Measurements from ENCODE around the gene ANKRD62.

The ANKRD62 gene

GRCh38 chr18:12064086-12064763 is 29.4 kb upstream of the ANKRD62 start:
- Histone ChIP-seq H3K27ac (ENCODE audit: extremely low read depth, low read depth, low read length) (no peak overlapping the region), H3K4me1 (ENCODE audit: control insufficient read depth, insufficient read depth, low read length) (no peaks in the 10 kb centered on the region), H3K9me3 (ENCODE audit: control insufficient read depth, insufficient read depth, low read depth, low read length) (no peaks in the 10 kb centered on the region), H3K4me3 (ENCODE audit: low read depth, low read length) (no peak overlapping the region), H3K36me3 (ENCODE audit: control insufficient read depth in 2 of 2, insufficient read depth in 1 of 2, low read length in 2 of 2) (no peaks in the 10 kb centered on the region)
- CTCF ChIA-PET: interaction anchor here (0.6 kb wide), 1 partner anchor 115 kb away, joined by 3 read pairs; no protein-coding TSS in a partner anchor
- POLR2A ChIA-PET: no interaction called here
- TF ChIP-seq CTCF (tag by site-specific recombination; IDR thresholded peaks at IDR 0.05) (no peak), SCRT2 (tag by site-specific recombination; IDR thresholded peaks at IDR 0.05) (no peak), ZNF776 (tag by site-specific recombination; IDR thresholded peaks at IDR 0.05; ENCODE audit: borderline replicate concordance) (0 out of 2 replicates have a peak, but pooled peaks have one; percentile 22), ZNF18 (tag by site-specific recombination; IDR thresholded peaks at IDR 0.05) (peak; percentile 32; the same call in 1 of the 2 replicates), ZSCAN4 (tag by site-specific recombination; IDR thresholded peaks at IDR 0.05) (peak; percentile 97), ZXDB (tag by site-specific recombination; IDR thresholded peaks at IDR 0.05) (no peak), PRDM2 (tag by site-specific recombination; IDR thresholded peaks at IDR 0.05; ENCODE audit: borderline replicate concordance) (no peak), ZNF645 (tag by site-specific recombination; IDR thresholded peaks at IDR 0.05) (no peak), ZNF423 (tag by site-specific recombination; IDR thresholded peaks at IDR 0.05) (no peak), ZNF626 (tag by site-specific recombination; IDR thresholded peaks at IDR 0.05) (no peak), ZBTB10 (tag by site-specific recombination; IDR thresholded peaks at IDR 0.05) (no peak), ZNF350 (tag by site-specific recombination; IDR thresholded peaks at IDR 0.05) (no peak), ZNF777 (tag by site-specific recombination; IDR thresholded peaks at IDR 0.05; ENCODE audit: borderline replicate concordance) (0 out of 2 replicates have a peak, but pooled peaks have one; percentile 38)

All from HEK293 (cell line).